Naive thymus-derived CD4-positive, alpha-beta T cell (primary cell): ENCODE data around the gene KRT83. TPM values are rescaled to one million over a fixed set of nuclear protein-coding genes. Genes with fewer than 3 reads are reported as not detected.

Source experiments
- ATAC-seq: fragments of 150-1000 bp; cut with Tn5 transposase; 2 replicates; pipeline ENCODE4 v1.10.0; 2021; ENCODE audit warnings: mild to moderate bottlenecking, moderate library complexity
- CTCF ChIA-PET: fragments of 350-600 bp; sonication (Branson Sonifier 250); formaldehyde crosslinking; loops from one replicate; lab custom pipeline; 2021; ENCODE audit warnings: antibody characterized with exemption; lab: Charles Lee
- POLR2A ChIA-PET: fragments of 350-600 bp; sonication (Branson Sonifier 250); formaldehyde crosslinking; loops from one replicate; lab custom pipeline; 2021; ENCODE audit warnings: antibody characterized with exemption, inconsistent platforms; lab: Charles Lee
- DNase-seq, 9 donors: peaks; one replicate each; pipeline versions ENCODE4 v3.0.0 to v3.0.0-alpha.2; 2020 to 2022; ENCODE audit warnings: mixed read lengths in 1 of 9
- H3K27ac ChIP-seq: one replicate; pipeline ENCODE4 v1.7.0; 2013; ENCODE audit warnings: mild to moderate bottlenecking, low read depth, low read length, moderate library complexity
- H3K27me3 ChIP-seq, 2 donors: one replicate each; pipeline ENCODE4 v1.7.0; 2013; ENCODE audit warnings: low read length in 2 of 2, mild to moderate bottlenecking in 2 of 2, moderate library complexity in 2 of 2; ENCODE audit not compliant: control insufficient read depth in 2 of 2, insufficient read depth in 2 of 2
- H3K36me3 ChIP-seq, 3 experiments: 1 replicate in 2 of 3; 2 replicates in 1 of 3; pipeline ENCODE4 v1.7.0; 2013; ENCODE audit warnings: low read length in 3 of 3, mild to moderate bottlenecking in 3 of 3, moderate library complexity in 1 of 3; ENCODE audit not compliant: insufficient read depth in 3 of 3, control insufficient read depth in 2 of 3
- H3K4me1 ChIP-seq, 2 donors: one replicate each; pipeline ENCODE4 v1.7.0; 2013; ENCODE audit warnings: low read length in 2 of 2, mild to moderate bottlenecking in 2 of 2, moderate library complexity in 1 of 2; ENCODE audit not compliant: control insufficient read depth in 2 of 2, insufficient read depth in 2 of 2
- H3K4me3 ChIP-seq: 2 replicates; pipeline ENCODE4 v1.7.0; 2013; ENCODE audit warnings: mild to moderate bottlenecking, low read length
- H3K9me3 ChIP-seq, 3 experiments: 1 replicate in 2 of 3; 2 replicates in 1 of 3; pipeline ENCODE4 v1.7.0; 2013; ENCODE audit warnings: low read length in 3 of 3; ENCODE audit not compliant: control insufficient read depth in 2 of 3
- H3K27ac Mint-ChIP-seq, 9 donors: one replicate each; pipeline ENCODE4 v1.8.0; 2020 to 2022; ENCODE audit warnings: mixed read lengths in 9 of 9, mild to moderate bottlenecking in 8 of 9, moderate library complexity in 5 of 9, inconsistent platforms in 2 of 9
- H3K27me3 Mint-ChIP-seq, 5 donors: one replicate each; pipeline ENCODE4 v1.8.0; 2021 to 2022; ENCODE audit warnings: mixed read lengths in 5 of 5, mild to moderate bottlenecking in 1 of 5
- H3K36me3 Mint-ChIP-seq, 5 donors: one replicate each; pipeline ENCODE4 v1.8.0; 2020 to 2022; ENCODE audit warnings: mixed read lengths in 5 of 5, mild to moderate bottlenecking in 3 of 5, inconsistent platforms in 1 of 5
- H3K4me1 Mint-ChIP-seq, 7 donors: one replicate each; pipeline ENCODE4 v1.8.0; 2020 to 2022; ENCODE audit warnings: mixed read lengths in 7 of 7, mild to moderate bottlenecking in 3 of 7, inconsistent platforms in 1 of 7
- H3K4me3 Mint-ChIP-seq, 10 donors: one replicate each; pipeline ENCODE4 v1.8.0; 2020 to 2022; ENCODE audit warnings: mild to moderate bottlenecking in 10 of 10, mixed read lengths in 10 of 10, moderate library complexity in 6 of 10, inconsistent platforms in 2 of 10
- H3K9me3 Mint-ChIP-seq, 11 donors: one replicate each; pipeline ENCODE4 v1.8.0; 2020 to 2022; ENCODE audit warnings: mixed read lengths in 11 of 11, mild to moderate bottlenecking in 4 of 11, inconsistent platforms in 1 of 11, moderate library complexity in 1 of 11
- intact Hi-C, 2 donors: fragments of 100-400 bp; cut with micrococcal nuclease; formaldehyde crosslinking; loops; one replicate each; pipeline ENCODE4 v1.15.1; 2023
- polyA plus RNA-seq, 2 donors: library from polyadenylated mRNA; unstranded; fragments of 300-500 nt; fragmentation: Illumina TruSeq; gene quantifications; one replicate each; pipeline ENCODE4 v1.2.3, GENCODE V29; 2021
- total RNA-seq, 6 experiments: library from RNA in 5 of 6; stranded (reverse) in 5 of 6; gene quantifications; 1 replicate in 5 of 6; 2 replicates in 1 of 6; pipeline ENCODE4 v1.2.3 and lab custom pipeline; 2021 to 2026

The KRT83 gene
- total and polyA plus RNA-seq, 7 experiments from 2014 or later: not detected

DNA sequence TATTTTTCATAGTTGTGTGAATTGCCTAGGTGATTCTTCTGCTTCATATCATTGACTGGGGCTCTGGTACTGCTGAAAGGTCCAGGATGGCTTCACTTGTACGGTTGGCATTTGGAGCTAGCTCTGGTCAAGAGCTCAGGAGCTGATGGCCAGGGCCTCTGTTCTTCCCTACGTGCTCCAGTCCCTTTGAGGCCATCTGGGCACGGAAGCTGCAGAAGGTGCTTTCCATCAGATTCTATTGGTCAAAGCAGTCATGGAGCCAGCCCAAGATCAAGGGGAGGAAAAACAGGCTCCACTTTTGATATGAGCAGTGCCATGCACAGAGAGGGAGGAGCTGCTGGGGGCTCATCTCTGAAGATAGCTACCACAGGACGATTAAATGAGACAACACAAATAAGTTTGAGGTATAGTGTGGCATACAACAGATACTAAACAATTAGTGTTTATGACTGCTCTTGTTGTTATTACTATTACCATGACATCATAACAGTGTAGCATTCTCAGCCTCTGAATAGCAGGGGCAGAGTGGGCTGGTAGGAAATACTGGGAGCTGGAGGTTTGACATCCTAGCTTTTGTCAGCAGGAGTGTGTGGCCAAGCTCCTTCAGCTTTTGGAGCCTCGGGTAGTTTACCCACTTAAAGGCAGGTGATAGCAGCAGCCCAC lies 10.4 kb downstream of the KRT83 start:
- no peak overlapping the region for H3K27ac Mint-ChIP-seq
- intact Hi-C loops: no loop called here
- H3K4me1 ChIP-seq: no peaks in the 10 kb centered on the region
- peaks cover 0 to 2% of the 10 kb centered on the region in 2 donors for H3K27me3 ChIP-seq
- no peak overlapping the region for H3K4me3 Mint-ChIP-seq
- peaks cover 39 to 74% (median 53%) of the 10 kb centered on the region in 5 donors for H3K27me3 Mint-ChIP-seq
- no peaks in the 10 kb centered on the region for H3K9me3 Mint-ChIP-seq
- DNase-seq (no peak), ATAC-seq (no peak)
- H3K36me3 Mint-ChIP-seq: peaks cover 0 to 5% (median 0%) of the 10 kb centered on the region in 5 donors
- POLR2A ChIA-PET: no interaction called here
- CTCF ChIA-PET: interaction anchor here (0.6 to 1.6 kb wide), 4 partner anchors 17 to 188 kb away, joined by 3 to 5 read pairs (median 3); no protein-coding TSS in a partner anchor
- no peaks in the 10 kb centered on the region for H3K36me3 ChIP-seq
- no peak overlapping the region for H3K27ac ChIP-seq
- H3K4me1 Mint-ChIP-seq: peaks cover 0 to 18% (median 8%) of the 10 kb centered on the region in 7 donors
- H3K4me3 ChIP-seq: no peak overlapping the region
- no peaks in the 10 kb centered on the region for H3K9me3 ChIP-seq

DNA sequence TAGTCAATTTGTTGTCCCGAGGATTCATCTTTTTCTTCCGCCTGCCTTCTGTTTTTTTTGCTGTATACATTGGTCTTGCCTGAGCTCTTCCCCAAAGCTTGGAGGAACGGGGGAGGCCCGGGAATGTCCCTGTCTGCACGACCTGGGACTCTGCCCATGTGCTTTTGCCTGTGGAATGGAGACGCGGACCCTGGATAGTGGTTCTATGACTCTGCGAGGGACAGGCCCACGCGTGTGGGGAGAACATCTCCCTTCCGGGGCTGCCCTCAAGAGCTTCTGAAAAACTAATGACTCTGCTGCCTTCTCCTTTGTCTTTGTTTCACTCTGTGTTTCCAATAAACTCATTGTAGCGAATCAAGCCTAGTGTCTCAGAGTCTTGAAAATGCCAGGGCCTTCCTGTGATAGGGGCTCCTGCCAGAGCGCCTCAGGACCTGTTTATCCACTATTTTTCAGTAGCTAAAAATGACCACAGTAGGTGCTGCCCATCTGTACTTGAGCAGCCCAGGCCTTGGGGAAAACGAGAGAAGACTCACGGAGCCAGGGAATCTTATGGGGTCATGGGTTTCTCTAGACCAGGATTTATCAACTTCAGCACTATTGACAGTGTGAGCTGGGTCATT lies 12.3 kb downstream of the KRT83 start:
- POLR2A ChIA-PET: no interaction called here
- DNase-seq: no peak
- no peaks in the 10 kb centered on the region for H3K9me3 ChIP-seq
- Mint-ChIP-seq H3K27ac (no peak overlapping the region), H3K9me3 (no peaks in the 10 kb centered on the region), H3K4me3 (peak overlapping the region in 8 of 10 donors; percentile 8 to 78 (median 51)), H3K27me3 (peaks cover 39 to 78% (median 53%) of the 10 kb centered on the region in 5 donors), H3K4me1 (peaks cover 11 to 31% (median 15%) of the 10 kb centered on the region in 7 donors), H3K36me3 (peaks cover 0 to 5% (median 0%) of the 10 kb centered on the region in 5 donors)
- no peaks in the 10 kb centered on the region for H3K36me3 ChIP-seq
- H3K4me3 ChIP-seq: no peak overlapping the region
- CTCF ChIA-PET: interaction anchor here (1.6 kb wide), 1 partner anchor 31 kb away, joined by 4 read pairs; no protein-coding TSS in a partner anchor
- H3K27me3 ChIP-seq: peaks cover 0 to 2% of the 10 kb centered on the region in 2 donors
- ATAC-seq: no peak
- intact Hi-C loops: no loop called here
- no peaks in the 10 kb centered on the region for H3K4me1 ChIP-seq
- H3K27ac ChIP-seq: no peak overlapping the region

DNA sequence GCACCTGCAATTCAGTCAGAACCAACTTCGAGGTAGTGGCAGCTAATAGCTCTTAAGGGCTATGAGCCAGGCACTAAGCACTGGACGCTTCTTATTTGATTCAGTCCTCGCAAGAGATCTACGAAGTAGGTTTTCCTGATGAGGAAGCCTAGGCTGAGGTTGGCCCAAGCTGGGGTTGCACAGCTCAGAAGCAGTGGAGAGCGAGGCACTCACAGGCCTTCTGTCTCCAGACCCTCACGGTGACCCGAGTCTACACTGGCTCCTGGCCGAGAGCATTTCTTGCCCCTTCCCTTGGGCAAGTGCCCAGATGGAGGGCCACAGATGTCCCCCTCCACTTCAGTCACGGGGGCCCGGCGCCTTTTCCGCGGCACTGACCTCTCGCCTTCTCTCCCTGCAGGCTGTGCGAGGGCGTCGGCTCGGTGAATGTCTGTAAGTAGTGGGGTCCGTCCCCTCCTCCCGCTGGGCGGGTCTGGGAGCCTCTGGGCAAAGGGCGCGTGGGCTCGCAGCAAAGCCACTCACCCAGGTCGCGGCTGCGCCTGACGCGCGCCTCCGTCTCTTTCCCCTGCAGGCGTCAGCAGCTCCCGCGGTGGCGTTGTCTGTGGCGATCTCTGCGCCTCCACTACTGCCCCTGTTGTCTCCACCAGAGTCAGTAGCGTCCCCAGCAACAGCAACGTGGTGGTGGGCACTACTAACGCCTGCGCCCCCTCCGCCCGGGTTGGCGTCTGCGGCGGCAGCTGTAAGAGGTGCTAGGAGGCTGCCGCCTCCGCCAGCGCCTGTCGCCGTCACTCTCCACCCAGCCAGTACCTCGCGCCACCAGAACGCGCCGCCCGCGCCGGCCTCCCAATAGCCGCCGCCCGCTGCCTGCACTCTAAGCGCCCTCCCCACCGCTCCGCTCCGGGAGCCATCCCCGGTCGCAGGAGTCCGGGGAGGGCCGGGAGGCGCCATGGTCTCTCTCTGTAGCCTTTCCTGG lies 13.1 kb downstream of the KRT83 start:
- ChIA-PET CTCF (interaction anchor here (1.6 kb wide), 1 partner anchor 30 kb away, joined by 4 read pairs; no protein-coding TSS in a partner anchor), POLR2A (no interaction called here)
- H3K27me3 ChIP-seq: peaks cover 0 to 2% of the 10 kb centered on the region in 2 donors
- Mint-ChIP-seq H3K9me3 (no peaks in the 10 kb centered on the region), H3K4me1 (peaks cover 11 to 31% (median 15%) of the 10 kb centered on the region in 7 donors), H3K27ac (no peak overlapping the region), H3K36me3 (peaks cover 0 to 5% (median 0%) of the 10 kb centered on the region in 5 donors), H3K27me3 (peaks cover 39 to 73% (median 53%) of the 10 kb centered on the region in 5 donors), H3K4me3 (peak overlapping the region in 9 of 10 donors; percentile 8 to 78 (median 55))
- peak in 3 of 9 donors; percentile 14 to 60 (median 25) for DNase-seq
- intact Hi-C loops: no loop called here
- H3K9me3 ChIP-seq: no peaks in the 10 kb centered on the region
- no peak overlapping the region for H3K4me3 ChIP-seq
- peak; percentile 74 for ATAC-seq
- H3K27ac ChIP-seq: no peak overlapping the region
- no peaks in the 10 kb centered on the region for H3K36me3 ChIP-seq
- no peaks in the 10 kb centered on the region for H3K4me1 ChIP-seq

DNA sequence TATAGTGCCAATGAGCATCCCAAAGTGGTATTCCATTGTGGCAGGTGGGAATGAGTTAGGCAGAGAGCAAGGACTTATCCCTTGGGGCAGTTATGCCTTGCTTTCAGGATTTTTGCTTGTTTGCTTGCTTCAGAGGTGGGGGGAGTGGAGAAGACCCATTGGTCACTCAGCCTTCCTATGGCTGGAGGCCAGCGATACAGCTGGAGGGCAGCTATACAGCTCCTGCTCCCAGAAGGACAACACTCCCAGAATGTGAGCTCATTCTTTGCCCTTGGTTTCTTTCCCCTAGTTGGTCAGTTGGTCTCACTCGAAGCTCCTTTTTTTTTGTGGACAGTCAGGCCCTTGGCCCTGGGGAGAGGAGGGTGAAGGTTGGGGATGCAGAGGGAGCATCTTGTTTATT lies 14.5 kb downstream of the KRT83 start:
- intact Hi-C loops: no loop called here
- Histone ChIP-seq H3K27ac (no peak overlapping the region), H3K4me1 (no peaks in the 10 kb centered on the region), H3K36me3 (no peaks in the 10 kb centered on the region), H3K9me3 (no peaks in the 10 kb centered on the region), H3K27me3 (peaks cover 0 to 2% of the 10 kb centered on the region in 2 donors), H3K4me3 (no peak overlapping the region)
- POLR2A ChIA-PET: no interaction called here
- peaks cover 29 to 61% (median 41%) of the 10 kb centered on the region in 5 donors for H3K27me3 Mint-ChIP-seq
- H3K9me3 Mint-ChIP-seq: no peaks in the 10 kb centered on the region
- no peak for DNase-seq
- no peak overlapping the region for H3K27ac Mint-ChIP-seq
- no peak for ATAC-seq
- H3K4me1 Mint-ChIP-seq: peaks cover 11 to 31% (median 15%) of the 10 kb centered on the region in 7 donors
- CTCF ChIA-PET: interaction anchor here (0.6 kb wide), 1 partner anchor 27 kb away, joined by 3 read pairs; no protein-coding TSS in a partner anchor
- no peak overlapping the region for H3K4me3 Mint-ChIP-seq
- H3K36me3 Mint-ChIP-seq: peaks cover 0 to 5% (median 0%) of the 10 kb centered on the region in 5 donors

DNA sequence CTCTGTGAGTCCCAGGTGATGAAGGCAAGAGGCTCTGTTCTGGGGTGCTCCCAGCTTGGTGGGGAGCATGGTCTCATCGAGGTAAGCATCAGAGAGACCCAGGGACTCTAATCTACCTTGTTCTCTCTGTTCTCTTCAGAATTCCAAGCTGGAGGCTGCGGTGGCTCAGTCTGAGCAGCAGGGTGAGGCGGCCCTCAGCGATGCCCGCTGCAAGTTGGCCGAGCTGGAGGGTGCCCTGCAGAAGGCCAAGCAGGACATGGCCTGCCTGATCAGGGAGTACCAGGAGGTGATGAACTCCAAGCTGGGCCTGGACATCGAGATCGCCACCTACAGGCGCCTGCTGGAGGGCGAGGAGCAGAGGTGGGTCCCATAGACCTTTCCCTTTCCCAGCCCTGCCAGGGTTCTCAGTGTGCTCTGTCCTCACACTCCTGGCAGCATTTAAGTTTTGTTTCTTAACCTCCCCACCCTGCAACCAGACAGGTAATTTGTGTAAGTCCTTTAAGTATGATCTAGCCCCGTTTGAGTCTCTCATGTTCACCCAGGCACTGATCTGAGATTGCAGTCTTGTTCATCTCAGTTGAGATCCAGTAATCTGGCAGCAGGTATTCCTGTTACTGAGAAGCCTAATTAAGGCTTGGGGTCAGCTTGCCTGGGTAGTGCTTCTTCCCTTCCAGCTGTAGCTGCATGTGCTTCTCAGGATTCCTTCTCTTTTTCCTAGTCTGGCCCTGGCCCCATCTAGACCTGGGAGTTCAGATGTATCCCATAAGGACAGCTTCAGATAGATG lies 15.1 kb downstream of the KRT83 start:
- POLR2A ChIA-PET: no interaction called here
- CTCF ChIA-PET: no interaction called here
- intact Hi-C loops: no loop called here

More for the DNA sequence above, 15.1 kb downstream of the KRT83 start:
- H3K36me3 ChIP-seq: no peaks in the 10 kb centered on the region
- Mint-ChIP-seq H3K27ac (no peak overlapping the region), H3K4me3 (no peak overlapping the region), H3K36me3 (peaks cover 0 to 5% (median 0%) of the 10 kb centered on the region in 5 donors), H3K27me3 (peaks cover 29 to 56% (median 36%) of the 10 kb centered on the region in 5 donors), H3K9me3 (no peaks in the 10 kb centered on the region), H3K4me1 (peaks cover 11 to 31% (median 15%) of the 10 kb centered on the region in 7 donors)
- H3K9me3 ChIP-seq: no peaks in the 10 kb centered on the region
- no peak overlapping the region for H3K27ac ChIP-seq
- ATAC-seq (no peak), DNase-seq (no peak)
- H3K4me3 ChIP-seq: no peak overlapping the region
- H3K4me1 ChIP-seq: no peaks in the 10 kb centered on the region
- H3K27me3 ChIP-seq: peaks cover 0 to 2% of the 10 kb centered on the region in 2 donors
